Stomach (tissue), 4 donors: Measurements from ENCODE around the gene ITPKB.

Source experiments
- EP300 ChIP-seq: sonication (generic); formaldehyde crosslinking; IDR thresholded peaks from one replicate; pipeline ENCODE4 v1.6.1; 2017; ENCODE audit warnings: antibody characterized with exemption
- POLR2A ChIP-seq, 4 donors: fragments of 450-650 bp; IDR thresholded peaks; one replicate each; pipeline ENCODE4 v1.6.1; 2016; ENCODE audit warnings: antibody characterized with exemption in 4 of 4, control low read depth in 2 of 4, mild to moderate bottlenecking in 1 of 4, moderate library complexity in 1 of 4
- POLR2AphosphoS5 ChIP-seq, 3 donors: sonication (generic); formaldehyde crosslinking; IDR thresholded peaks; one replicate each; pipeline ENCODE4 v1.6.1; 2016; ENCODE audit warnings: antibody characterized with exemption in 3 of 3
- TF ChIP-seq, protein P1 (sequence below), 7 experiments: fragments of 450-650 bp in 4 of 7; fragments of 200-600 bp in 3 of 7; sonication (generic) in 3 of 7; IDR thresholded peaks; one replicate each; pipeline ENCODE4 v1.5.1; 2016 to 2019; ENCODE audit warnings: antibody characterized with exemption in 7 of 7, control low read depth in 2 of 7, mild to moderate bottlenecking in 1 of 7

DNA sequence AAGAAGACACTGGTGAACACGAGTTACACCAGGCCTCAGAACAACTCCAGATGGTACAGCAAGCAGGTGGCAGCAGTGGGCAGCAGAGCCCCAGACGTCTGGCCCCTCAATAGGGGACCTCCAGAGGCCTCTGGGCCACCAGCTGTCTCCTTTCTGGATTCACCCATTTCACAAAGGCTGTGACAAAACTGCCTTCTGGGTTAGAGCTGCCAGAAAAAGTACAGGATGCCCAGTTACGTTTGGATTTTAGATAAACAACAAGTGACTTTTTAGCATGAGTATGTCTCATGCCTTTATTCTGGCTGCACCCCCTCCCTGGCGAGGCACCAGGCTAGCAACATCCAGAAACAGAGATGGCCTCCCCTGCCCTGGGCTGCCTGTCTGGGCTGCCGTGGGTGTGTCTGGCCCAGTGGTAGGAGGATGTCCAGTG, 30.1 kb downstream of the ITPKB start:
- TF ChIP-seq, protein P1, sequence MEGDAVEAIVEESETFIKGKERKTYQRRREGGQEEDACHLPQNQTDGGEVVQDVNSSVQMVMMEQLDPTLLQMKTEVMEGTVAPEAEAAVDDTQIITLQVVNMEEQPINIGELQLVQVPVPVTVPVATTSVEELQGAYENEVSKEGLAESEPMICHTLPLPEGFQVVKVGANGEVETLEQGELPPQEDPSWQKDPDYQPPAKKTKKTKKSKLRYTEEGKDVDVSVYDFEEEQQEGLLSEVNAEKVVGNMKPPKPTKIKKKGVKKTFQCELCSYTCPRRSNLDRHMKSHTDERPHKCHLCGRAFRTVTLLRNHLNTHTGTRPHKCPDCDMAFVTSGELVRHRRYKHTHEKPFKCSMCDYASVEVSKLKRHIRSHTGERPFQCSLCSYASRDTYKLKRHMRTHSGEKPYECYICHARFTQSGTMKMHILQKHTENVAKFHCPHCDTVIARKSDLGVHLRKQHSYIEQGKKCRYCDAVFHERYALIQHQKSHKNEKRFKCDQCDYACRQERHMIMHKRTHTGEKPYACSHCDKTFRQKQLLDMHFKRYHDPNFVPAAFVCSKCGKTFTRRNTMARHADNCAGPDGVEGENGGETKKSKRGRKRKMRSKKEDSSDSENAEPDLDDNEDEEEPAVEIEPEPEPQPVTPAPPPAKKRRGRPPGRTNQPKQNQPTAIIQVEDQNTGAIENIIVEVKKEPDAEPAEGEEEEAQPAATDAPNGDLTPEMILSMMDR (IDR thresholded peaks at IDR 0.05), result no peak
- no peak for TF ChIP-seq POLR2A (IDR thresholded peaks at IDR 0.05)
- no peak for TF ChIP-seq POLR2AphosphoS5 (IDR thresholded peaks at IDR 0.05)
- no peak for TF ChIP-seq EP300
